GM19099 (cell line): ENCODE measurements around the gene PLXND1.
A peak's percentile ranks its signal among the peaks of the same experiment; 100 is the strongest.

Experiments
- POLR2A ChIP-seq: IDR thresholded peaks from 3 replicates; pipeline ENCODE4 v1.6.1; 2011; ENCODE audit warnings: low read depth; ENCODE audit not compliant: insufficient read length; ENCODE audit errors: extremely low read depth

Gene PLXND1

DNA sequence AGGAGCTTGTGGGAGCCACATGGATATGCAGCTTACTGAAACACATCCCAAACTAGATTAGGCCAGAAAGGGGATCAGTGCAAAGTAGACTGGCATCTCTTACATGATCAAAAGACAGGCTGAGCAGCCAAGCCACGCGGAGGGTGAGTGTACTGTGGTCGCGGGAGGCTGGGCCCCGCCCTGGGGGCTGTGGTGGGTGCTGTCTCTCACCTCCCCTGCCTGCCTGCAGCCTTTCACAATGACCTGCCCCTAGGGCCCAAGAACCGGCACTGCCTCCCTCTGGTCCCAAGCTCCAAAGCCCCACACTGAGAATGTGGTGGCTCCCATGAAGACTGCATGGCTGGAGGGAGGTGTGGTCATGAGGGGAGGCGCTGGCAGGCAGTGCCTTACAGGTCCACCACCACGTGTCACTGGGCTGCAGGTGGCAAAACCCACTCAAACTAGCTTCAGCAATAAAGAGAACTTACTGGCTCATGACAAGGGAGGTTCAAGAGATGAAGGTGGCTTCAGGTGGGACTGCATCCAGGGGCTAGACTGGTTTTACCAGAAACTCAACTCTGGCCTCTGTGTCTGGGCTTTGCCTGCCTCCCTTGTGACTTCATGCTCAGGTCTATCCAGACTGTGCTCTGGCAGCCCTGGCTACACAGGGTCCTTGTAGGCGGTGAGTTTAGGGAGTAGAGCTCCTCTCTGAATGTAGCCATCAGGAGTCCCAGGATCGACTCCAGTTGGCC is 27.4 kb upstream of the PLXND1 start:
- TF ChIP-seq POLR2A = no peak

DNA sequence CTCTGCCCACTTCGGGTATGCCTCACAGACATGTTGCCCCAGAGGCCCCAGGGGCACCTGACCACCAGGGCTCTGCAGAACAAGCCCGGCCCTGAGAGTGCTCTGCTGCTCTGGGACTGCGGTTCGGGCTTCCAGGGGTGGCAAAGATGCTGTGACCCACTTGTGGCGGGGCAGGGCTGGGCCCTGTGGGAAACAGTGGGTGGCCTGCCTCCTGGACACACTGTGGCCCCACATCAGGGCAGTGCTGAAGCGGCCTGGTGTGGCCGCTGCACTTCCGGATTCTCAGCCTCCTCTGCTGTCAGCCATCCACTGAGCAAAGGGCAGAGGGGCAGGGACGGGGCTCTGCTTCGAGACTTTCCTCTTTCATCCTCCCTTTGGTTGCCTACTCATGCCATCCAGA is 26.5 kb upstream of the PLXND1 start:
- TF ChIP-seq POLR2A = no peak

DNA sequence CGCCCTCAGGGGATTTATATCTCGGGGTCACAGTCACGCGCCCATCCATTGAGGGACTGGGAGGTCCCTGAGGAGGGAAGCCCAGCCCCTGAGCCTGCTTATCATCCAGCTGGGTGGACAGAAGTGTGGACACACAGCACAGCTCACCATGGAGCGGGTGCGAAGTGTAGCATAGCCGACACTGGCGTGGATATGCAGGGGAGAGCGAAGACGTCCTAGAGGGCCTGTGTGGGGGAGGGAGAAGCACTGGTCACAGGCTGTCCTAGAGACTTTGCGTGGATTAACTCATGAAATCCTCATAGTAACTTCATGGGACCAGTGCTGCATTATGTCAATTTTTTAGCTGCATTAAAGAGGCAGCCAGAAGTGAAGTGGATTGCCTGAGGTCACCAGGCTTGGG is 26.1 kb upstream of the PLXND1 start:
- TF ChIP-seq POLR2A = no peak

DNA sequence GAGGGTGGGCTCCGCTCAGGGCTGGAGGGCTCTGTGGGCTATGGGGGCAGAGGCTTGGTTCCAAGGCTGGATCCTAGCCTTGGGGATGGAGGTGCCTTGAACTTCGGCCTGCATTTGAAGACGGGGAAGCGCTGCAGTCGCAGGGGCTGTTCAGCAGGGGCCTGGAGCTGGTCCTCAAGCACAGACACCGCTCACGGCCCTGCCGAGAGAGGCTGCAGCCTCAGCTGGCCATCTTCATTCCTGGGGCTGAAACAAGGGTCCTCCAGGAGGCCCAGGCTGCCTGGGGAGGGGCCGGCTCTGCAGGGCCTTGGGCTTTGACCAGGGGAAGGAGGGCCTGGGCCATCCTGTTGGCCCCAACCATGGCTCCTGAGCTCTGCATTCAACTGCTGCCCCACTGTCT is 25.6 kb upstream of the PLXND1 start:
- no peak for TF ChIP-seq POLR2A

DNA sequence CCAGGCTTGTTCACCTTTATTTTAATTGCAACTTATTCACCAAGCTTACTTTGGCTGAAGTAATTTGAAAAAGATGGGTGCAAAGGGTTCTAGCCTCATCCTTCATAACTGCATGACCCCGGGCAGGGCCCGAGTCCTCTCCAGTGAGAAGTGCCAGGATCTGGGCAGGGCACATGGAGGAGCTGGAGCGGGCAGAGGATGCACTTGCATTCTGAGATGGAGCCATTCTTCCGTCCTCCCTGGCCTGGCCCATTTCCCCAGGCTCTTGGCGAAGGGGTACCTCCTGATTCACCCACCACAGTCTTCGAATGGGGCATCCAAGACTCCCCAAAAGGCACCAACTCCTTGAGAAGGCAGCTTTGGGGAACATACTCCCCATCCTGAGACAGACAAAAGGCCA is 22.5 kb upstream of the PLXND1 start:
- no peak for TF ChIP-seq POLR2A

DNA sequence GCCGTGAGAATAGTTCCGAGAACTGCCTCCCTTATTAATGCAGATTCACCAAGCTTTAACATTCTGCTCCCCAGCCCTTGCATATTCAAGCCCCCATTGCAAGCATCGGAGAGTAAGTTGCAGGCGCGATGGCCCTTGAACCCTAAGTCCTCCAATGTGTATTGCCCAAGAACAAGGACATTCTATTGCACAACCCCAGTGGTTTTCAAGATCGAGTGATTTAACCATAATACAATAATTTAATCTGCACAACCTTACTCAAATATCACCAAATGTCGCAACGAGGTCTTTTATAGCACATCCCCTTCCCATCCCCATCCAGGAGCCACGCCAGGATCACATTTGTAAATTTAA is 21.7 kb upstream of the PLXND1 start:
- TF ChIP-seq POLR2A = no peak

DNA sequence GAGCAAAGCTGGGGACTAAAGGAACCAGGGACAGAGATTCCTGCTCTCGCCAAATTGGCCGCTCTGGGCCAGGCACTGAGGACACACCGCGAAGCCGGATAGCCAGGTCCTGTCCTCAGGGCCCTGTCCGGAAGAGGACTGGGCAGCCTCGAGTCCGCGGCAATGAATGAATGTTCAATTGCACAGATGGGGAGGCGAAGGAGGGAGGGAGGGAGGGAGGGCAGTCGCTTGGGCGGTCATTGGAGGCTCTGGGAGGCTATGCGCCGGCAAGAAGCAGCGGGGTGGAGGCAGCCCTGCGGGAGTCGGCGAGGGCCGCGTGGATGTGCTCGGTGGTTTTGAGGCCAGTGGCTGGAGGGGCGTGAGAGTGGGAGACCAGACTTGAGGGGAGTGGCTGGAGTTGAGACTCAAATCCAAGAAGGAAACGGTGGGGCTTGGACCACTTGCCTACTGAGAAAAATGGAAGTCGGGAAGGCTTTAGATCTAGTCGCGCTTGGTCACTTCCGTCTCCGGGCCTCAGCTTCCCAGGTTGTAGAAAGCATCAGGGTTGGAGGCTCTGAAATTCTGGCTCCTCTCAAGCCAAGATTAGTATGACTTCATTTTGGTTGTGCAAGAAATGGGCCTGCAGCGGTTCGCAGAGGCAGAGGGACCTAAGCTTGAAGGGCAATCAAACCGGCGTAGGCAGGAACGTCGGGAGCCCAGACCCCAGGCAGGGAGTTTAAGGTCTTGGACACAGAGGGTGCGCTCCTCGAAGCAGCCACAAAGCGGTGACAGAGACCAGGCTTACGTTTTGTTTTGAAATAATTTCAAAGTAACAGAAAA is 21.1 kb upstream of the PLXND1 start:
- no peak for TF ChIP-seq POLR2A

DNA sequence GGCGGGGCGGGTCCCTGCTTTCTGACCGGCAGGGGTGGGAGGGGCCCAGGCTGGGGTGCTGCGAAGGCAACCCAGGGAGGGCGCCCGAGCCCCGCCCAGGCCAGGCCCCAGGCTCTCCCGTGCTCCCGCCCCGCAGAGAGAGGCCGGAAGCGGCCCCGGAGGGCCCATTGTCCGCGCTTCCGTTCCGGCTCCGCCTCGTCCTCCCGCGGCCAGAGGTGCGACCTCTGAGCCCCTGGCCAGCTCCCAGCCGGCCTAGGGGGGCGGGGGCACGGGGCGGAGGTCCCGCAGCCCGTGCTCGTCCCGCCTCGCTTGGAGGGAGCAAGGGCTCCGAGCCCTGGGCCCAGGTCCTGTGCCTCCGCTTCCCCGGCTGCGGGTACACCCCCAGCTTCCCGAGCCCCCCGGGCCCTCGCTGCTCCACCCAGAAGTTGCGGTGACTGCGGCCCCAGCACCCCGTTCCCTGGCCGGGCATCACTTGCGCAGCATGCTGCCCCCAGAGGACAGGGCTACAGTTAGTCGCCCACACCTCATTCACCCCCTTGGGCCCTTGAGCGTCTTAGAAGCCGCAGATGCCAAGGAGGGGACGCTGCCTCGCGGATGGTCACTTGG is 20.4 kb upstream of the PLXND1 start:
- peak; percentile 74 for TF ChIP-seq POLR2A

DNA sequence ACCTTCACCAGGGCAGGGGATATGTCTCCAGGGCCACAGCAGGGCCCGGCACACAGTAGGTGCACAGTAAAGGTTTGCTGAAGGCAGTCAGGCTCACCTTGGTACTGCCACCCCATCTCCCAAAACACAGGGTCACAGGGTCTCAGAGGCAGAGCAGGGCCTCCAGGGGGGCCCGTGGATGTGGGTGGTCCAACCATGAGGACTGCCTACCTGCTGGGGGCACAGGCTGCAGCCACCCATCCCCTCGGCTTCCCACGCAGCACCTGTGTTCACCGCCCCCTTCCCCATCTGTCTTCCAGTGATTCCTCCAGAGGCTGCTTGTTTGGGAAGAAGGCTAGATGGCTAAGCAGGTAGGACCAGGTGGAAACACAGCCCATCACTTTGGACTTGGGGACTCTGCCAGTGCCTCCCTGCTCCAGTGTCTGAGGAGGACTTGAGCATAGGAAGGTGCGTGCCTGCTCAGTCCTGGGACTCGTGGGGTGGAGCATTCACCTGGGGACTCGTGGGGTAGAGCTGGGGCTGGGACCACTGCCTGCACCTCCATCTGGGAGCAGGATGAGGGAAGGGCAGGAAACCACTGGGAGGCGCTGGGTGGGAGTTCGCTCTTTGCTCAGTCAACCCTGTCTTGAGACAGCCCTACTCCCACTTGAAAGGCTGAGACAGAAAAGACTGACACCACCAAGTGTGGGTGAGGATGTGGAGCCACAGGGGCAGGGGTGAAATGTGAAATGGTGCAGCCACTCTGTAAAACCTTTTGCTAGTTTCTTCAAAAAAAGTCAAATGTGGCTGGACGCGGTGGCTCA is 18.8 kb upstream of the PLXND1 start:
- TF ChIP-seq POLR2A = no peak

DNA sequence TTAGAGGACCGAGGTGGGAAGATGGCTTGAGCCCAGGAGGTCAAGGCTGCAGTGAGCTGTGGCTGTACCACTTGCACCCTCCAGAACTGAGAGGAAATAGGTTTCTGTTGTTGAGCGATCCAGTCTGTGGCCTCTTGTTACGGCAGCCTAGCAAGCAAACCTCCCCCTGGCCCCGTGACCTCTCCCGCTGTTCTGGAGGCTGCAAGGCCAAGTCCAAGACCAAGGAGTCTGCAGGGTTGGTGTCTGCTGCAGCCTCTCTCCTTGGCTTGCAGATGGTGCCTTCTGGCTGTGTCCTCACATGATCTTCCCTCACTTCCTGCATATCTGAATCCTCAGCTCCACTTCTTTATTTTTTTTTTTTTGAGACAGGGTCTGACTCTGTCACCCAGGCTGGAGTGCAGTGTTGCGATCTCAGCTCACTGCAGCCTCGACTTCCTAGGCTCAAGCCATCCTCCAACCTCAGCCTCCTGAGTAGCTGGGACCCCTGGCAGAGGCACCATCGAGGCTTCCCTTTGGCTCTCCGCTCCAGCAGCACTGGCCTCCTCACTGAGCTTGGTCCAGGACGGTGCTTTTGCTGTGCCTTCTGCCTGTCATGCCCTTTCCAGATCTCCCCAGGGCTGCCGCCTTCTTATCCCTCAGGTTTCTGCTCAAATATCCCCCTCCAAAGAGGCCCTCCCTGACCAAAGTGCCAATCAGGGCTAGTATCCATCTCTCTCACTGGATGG is 18.0 kb upstream of the PLXND1 start:
- TF ChIP-seq POLR2A = no peak

DNA sequence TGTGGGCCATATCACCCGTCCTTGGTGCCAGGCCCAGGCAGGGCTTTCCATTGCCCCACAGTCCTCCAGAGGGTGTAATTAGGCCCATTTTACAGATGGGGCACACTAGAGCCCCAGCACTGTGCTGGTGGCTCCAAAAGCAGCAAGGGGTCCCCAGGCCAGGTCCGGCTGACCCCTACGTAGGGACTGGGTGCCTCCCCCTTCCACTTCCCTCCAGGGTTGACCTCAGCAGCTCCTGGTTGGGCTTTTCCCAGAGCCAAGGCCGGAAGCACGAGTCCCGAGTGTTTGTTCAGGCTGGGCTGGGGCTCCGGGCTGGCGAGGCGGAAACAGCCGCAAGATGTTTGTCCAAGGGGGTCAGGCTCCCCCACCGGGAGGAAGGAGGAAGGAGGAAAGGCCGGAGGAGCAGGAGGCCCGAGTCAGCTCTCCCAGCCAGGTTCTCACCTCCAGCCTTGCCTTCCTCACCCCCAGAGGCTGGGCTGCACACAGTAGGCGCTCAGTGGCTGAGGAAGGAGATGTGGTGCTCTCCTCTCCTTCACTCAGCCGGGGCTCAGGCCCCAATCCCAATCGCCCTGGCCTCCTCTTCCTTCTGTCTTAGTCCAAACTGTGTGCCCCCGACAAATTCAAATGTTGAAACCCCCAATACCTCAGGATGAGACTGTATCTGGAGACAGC is 17.1 kb upstream of the PLXND1 start:
- no peak for TF ChIP-seq POLR2A

DNA sequence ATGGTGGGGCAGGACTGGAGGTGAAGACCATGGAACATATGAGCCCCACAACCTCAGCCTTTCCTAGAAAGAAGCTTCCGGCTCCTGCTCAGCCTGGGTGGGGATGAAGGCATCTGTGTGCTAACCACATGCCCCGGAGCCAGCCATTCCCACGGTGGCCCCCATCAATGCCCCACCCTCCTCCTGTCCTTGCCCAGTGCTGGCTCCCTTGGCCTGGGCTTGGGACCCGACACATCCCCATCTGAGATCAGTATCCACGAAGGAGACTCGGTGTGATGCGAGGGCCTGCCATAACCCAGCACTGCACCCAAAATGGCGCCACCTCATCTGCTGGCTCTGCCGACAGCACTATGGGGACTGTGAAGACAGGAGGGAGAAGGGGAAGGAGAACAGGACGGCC is 16.5 kb upstream of the PLXND1 start:
- no peak for TF ChIP-seq POLR2A

DNA sequence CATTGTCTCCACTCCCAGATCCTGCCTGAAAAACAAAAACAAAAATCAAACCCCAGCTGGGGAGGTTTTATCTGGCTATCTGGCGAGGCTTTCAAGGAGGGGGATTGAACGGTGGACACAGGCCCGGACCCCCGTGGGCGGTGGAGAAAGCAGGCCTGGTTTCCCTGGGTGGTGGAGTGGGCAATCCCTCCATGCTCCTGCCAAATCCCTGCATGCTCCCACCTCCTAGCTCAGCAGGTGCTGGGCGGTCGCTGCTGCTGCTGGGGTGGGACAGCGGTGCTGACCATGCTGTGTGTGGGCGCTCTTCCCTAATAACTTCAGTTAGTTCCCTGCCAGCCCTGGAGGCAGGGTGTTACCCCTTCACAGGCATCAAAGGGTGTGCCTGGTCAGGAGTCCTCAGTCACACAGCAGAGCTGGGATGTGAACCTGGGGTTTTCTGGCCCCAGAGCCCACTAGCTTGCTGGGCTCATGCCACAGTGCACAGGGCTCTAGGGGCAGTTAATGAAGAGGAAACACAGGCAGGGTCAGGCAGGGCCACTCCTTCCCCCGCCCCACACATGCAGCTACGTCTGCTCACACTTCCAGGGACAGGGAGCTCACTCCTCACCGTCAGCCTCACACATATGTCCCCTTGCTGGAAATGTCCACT is 15.9 kb upstream of the PLXND1 start:
- TF ChIP-seq POLR2A = no peak
